Measurements from ENCODE around the gene GRIN1.

- TF ChIP-seq CTCF (IDR thresholded peaks at IDR 0.05): no peak
- no peak for TF ChIP-seq ZFX (IDR thresholded peaks at IDR 0.05; ENCODE audit: borderline replicate concordance)
These were observed 35.1 kb downstream of the GRIN1 start for GRCh38 chr9:137173796-137174664.

All from 22Rv1 (cell line).